IMR-90 (cell line): ENCODE results near the gene GSTO1. TPM values are rescaled to one million over a fixed set of nuclear protein-coding genes. Genes with fewer than 3 reads are reported as not detected.

ENCODE experiments used
- ATAC-seq: fragments of 200-7000 bp; cut with Tn5 transposase; 2 replicates; pipeline ENCODE4 v1.9.1; 2020; ENCODE audit warnings: low read depth, mild to moderate bottlenecking, moderate library complexity
- BruUV-seq: library from RNA; stranded (reverse); fragments of 400-500 nt; replicated peaks from 2 replicates; lab custom pipeline; 2021; lab: Mats Ljungman, UMichigan
- CTCF ChIA-PET: fragments of 300-600 bp; formaldehyde crosslinking; extraction: SDS; loops from one replicate; lab custom pipeline; 2021; ENCODE audit warnings: antibody characterized with exemption; lab: Yijun Ruan, JAX
- POLR2A ChIA-PET: fragments of 300-600 bp; sonication (Branson Sonifier 250); formaldehyde crosslinking; loops from one replicate; lab custom pipeline; 2022; ENCODE audit warnings: antibody characterized with exemption; ENCODE audit not compliant: unreplicated experiment; lab: Charles Lee
- DNase-seq: peaks from one replicate; pipeline ENCODE4 v3.0.0; 2013
- H2AFZ ChIP-seq: replicated peaks from 2 replicates; pipeline ENCODE3; 2013; ENCODE audit warnings: low read length, mild to moderate bottlenecking; ENCODE audit not compliant: poor library complexity
- H2AK5ac ChIP-seq: 2 replicates; pipeline ENCODE4 v1.6.1; 2013; ENCODE audit warnings: low read depth, low read length, inconsistent platforms
- H2AK9ac ChIP-seq: replicated peaks from 2 replicates; pipeline ENCODE3; 2013; ENCODE audit warnings: mild to moderate bottlenecking, low read depth, low read length, moderate library complexity; ENCODE audit not compliant: poor library complexity
- H2BK120ac ChIP-seq: 2 replicates; pipeline ENCODE4 v1.6.1; 2013; ENCODE audit warnings: low read depth, low read length, inconsistent platforms
- H2BK15ac ChIP-seq: 3 replicates; pipeline ENCODE4 v1.6.1; 2013; ENCODE audit warnings: low read depth, low read length, inconsistent platforms
- H2BK20ac ChIP-seq: 2 replicates; pipeline ENCODE4 v1.6.1; 2013; ENCODE audit warnings: low read depth, mild to moderate bottlenecking, inconsistent platforms, low read length, moderate library complexity
- H2BK5ac ChIP-seq: 2 replicates; pipeline ENCODE4 v1.6.1; 2013; ENCODE audit warnings: mild to moderate bottlenecking, low read depth, low read length, inconsistent platforms; ENCODE audit not compliant: poor library complexity, severe bottlenecking
- H3K14ac ChIP-seq: replicated peaks from 2 replicates; pipeline ENCODE4 v1.6.1; 2013; ENCODE audit warnings: low read depth, low read length, inconsistent platforms
- H3K18ac ChIP-seq: 2 replicates; pipeline ENCODE4 v1.6.1; 2013; ENCODE audit warnings: low read depth, low read length, control low read depth
- H3K23ac ChIP-seq: 2 replicates; pipeline ENCODE4 v1.6.1; 2013; ENCODE audit warnings: low read depth, low read length, inconsistent platforms
- H3K27ac ChIP-seq: 2 replicates; pipeline ENCODE4 v1.5.1; 2013; ENCODE audit warnings: mild to moderate bottlenecking, control low read depth, low read length; ENCODE audit not compliant: insufficient read depth
- H3K27me3 ChIP-seq: 2 replicates; pipeline ENCODE4 v1.6.1; 2013; ENCODE audit warnings: low read length; ENCODE audit not compliant: control insufficient read depth, insufficient read depth
- H3K36me3 ChIP-seq: 2 replicates; pipeline ENCODE4 v1.6.1; 2013; ENCODE audit warnings: low read length, mixed read lengths; ENCODE audit not compliant: control insufficient read depth, insufficient read depth
- H3K4ac ChIP-seq: 2 replicates; pipeline ENCODE4 v1.6.1; 2013; ENCODE audit warnings: low read depth, low read length, inconsistent platforms
- H3K4me1 ChIP-seq: 2 replicates; pipeline ENCODE4 v1.6.1; 2013; ENCODE audit warnings: low read length, mixed read lengths; ENCODE audit not compliant: control insufficient read depth, insufficient read depth
- H3K4me2 ChIP-seq: 2 replicates; pipeline ENCODE4 v1.6.1; 2013; ENCODE audit warnings: low read depth, mild to moderate bottlenecking, control low read depth, low read length, moderate library complexity
- H3K4me3 ChIP-seq: 2 replicates; pipeline ENCODE4 v1.5.1; 2013; ENCODE audit warnings: low read depth, mild to moderate bottlenecking, control low read depth, low read length, moderate library complexity; ENCODE audit not compliant: insufficient read depth
- H3K56ac ChIP-seq: 2 replicates; pipeline ENCODE4 v1.6.1; 2013; ENCODE audit warnings: low read length, inconsistent platforms; ENCODE audit not compliant: insufficient read depth; ENCODE audit errors: extremely low read depth
- H3K79me1 ChIP-seq, 2 experiments: 2 replicates each; pipeline ENCODE4 v1.6.1; 2013; ENCODE audit warnings: low read length in 2 of 2, inconsistent platforms in 1 of 2, low read depth in 1 of 2
- H3K9ac ChIP-seq: 2 replicates; pipeline ENCODE4 v1.6.1; 2013; ENCODE audit warnings: low read depth, low read length, control low read depth
- H3K9me1 ChIP-seq: 2 replicates; pipeline ENCODE4 v1.6.1; 2013; ENCODE audit warnings: low read length, inconsistent platforms; ENCODE audit not compliant: insufficient read depth
- H3K9me3 ChIP-seq: 2 replicates; pipeline ENCODE4 v1.6.1; 2013; ENCODE audit warnings: low read length; ENCODE audit not compliant: control insufficient read depth, insufficient read depth
- H4K20me1 ChIP-seq: 2 replicates; pipeline ENCODE4 v1.6.1; 2013; ENCODE audit warnings: low read length, inconsistent platforms; ENCODE audit not compliant: insufficient read depth
- H4K5ac ChIP-seq: 2 replicates; pipeline ENCODE4 v1.6.1; 2013; ENCODE audit warnings: mild to moderate bottlenecking, low read depth, low read length, control low read depth
- H4K8ac ChIP-seq, 2 experiments: 2 replicates each; pipeline ENCODE4 v1.6.1; 2013; ENCODE audit warnings: low read depth in 2 of 2, low read length in 2 of 2, control low read depth in 1 of 2, inconsistent platforms in 1 of 2
- H4K91ac ChIP-seq: 2 replicates; pipeline ENCODE4 v1.6.1; 2013; ENCODE audit warnings: low read depth, low read length, inconsistent platforms; ENCODE audit not compliant: insufficient read depth
- POLR2A ChIP-seq: IDR thresholded peaks from 2 replicates; pipeline ENCODE4 v1.6.1; 2012; ENCODE audit warnings: mild to moderate bottlenecking, low read depth, low read length
- WGBS, 2 experiments: methylation state at CpG; one replicate each; pipeline versions ENCODE4 v1.1.5 to v1.1.7; 2013; ENCODE audit warnings: missing lambda C conversion rate in 2 of 2; ENCODE audit not compliant: insufficient read length in 1 of 2; ENCODE audit errors: extremely low coverage in 2 of 2; 5-methylcytosine and 5-hydroxymethylcytosine counted together
- dilution Hi-C: fragments of 300-500 bp; cut with HindIII; formaldehyde crosslinking; loops from one replicate; pipeline ENCODE4 v1.14.3; 2018; ENCODE audit warnings: low sequenced_read_pairs; ENCODE audit not compliant: unreplicated experiment
- in situ Hi-C: fragments of 300-500 bp; cut with MboI; formaldehyde crosslinking; loops from 3 replicates; pipeline ENCODE4 v1.14.3; 2019; ENCODE audit warnings: low sequenced_read_pairs, inconsistent platforms, mixed read lengths
- intact Hi-C: fragments of 100-400 bp; cut with micrococcal nuclease; formaldehyde crosslinking; loops from 2 replicates; pipeline ENCODE4 v1.10.0; 2022
- polyA plus RNA-seq, 3 experiments: library from polyadenylated mRNA; depleted of rRNA; stranded (reverse); fragments of >200 nt; gene quantifications; 2 replicates each; pipeline ENCODE4 v1.2.3, GENCODE V29; 2012; ENCODE audit warnings: low replicate concordance in 1 of 3
- total RNA-seq: library from RNA; depleted of rRNA; stranded (reverse); fragments of >200 nt; gene quantifications from 2 replicates; pipeline ENCODE4 v1.2.3, GENCODE V29; 2012

The GSTO1 gene
- total and polyA plus RNA-seq, 2 of the 4 experiments (the other 2 are of a cell fraction): 186 to 258 TPM

- no peak overlapping the region for H2AK9ac ChIP-seq
- no peak overlapping the region for H3K18ac ChIP-seq
- no peak overlapping the region for H4K5ac ChIP-seq
- no peak overlapping the region for H2AK5ac ChIP-seq
- H3K9ac ChIP-seq: no peak overlapping the region
- no peaks in the 10 kb centered on the region for H3K4me1 ChIP-seq
- no TSS peak for BruUV-seq
- H3K23ac ChIP-seq: no peak overlapping the region
- no peak overlapping the region for H4K91ac ChIP-seq
- no peak overlapping the region for H3K4me2 ChIP-seq
- no peak for TF ChIP-seq POLR2A
- in situ Hi-C loops (loop anchor here (25.0 kb wide), 1 partner anchor 504 kb away; no protein-coding TSS in a partner anchor), dilution Hi-C loops (no loop called here), intact Hi-C loops (no loop called here)
- H4K20me1 ChIP-seq: no peaks in the 10 kb centered on the region
- H2AFZ ChIP-seq: no peak overlapping the region
- H2BK5ac ChIP-seq: no peak overlapping the region
- WGBS, 2 experiments: 76% methylated on average over 3 of the region's 3 CpGs; no CpG with 5 or more reads in 1 of the 2 experiments
- H3K9me3 ChIP-seq: no peaks in the 10 kb centered on the region
- no peak overlapping the region for H3K27ac ChIP-seq
- ChIA-PET POLR2A (no interaction called here), CTCF (no interaction called here)
- H3K14ac ChIP-seq: no peak overlapping the region
- H3K9me1 ChIP-seq: no peaks in the 10 kb centered on the region
- DNase-seq: no peak
- no peaks in the 10 kb centered on the region for H3K79me1 ChIP-seq
- no peak for ATAC-seq
- peaks cover 45% of the 10 kb centered on the region for H3K27me3 ChIP-seq
- no peak overlapping the region for H3K4me3 ChIP-seq
- H2BK120ac ChIP-seq: no peak overlapping the region
- H3K36me3 ChIP-seq: no peaks in the 10 kb centered on the region
- H3K4ac ChIP-seq: no peak overlapping the region
- H4K8ac ChIP-seq: no peak overlapping the region
- no peak overlapping the region for H3K56ac ChIP-seq
- H2BK20ac ChIP-seq: no peak overlapping the region
- no peak overlapping the region for H2BK15ac ChIP-seq
Measured at GRCh38 chr10:104216631-104217030, 38.1 kb upstream of the GSTO1 start.
